Activated T-cell treated with anti-CD3 and anti-CD28 coated beads, Interleukin-2, amount 50 U/mL, for 72 hours (primary cell): ENCODE measurements around the gene ZMYND19. TPM values are rescaled to one million over a fixed set of nuclear protein-coding genes. Genes with fewer than 3 reads are reported as not detected.
A peak's percentile ranks its signal among the peaks of the same experiment; 100 is the strongest.
"Not testable (repeated sequence)": the region's sequence is repeated elsewhere in the genome, so short reads cannot be mapped to it uniquely, and the experiment has no call there.

Experiments used
- ATAC-seq, 2 donors: fragments of 150-1000 bp; cut with Tn5 transposase; replicated peaks in 1 of 2; 2 replicates each; pipeline ENCODE4 v1.10.0; 2021; ENCODE audit warnings: moderate library complexity in 2 of 2, mild to moderate bottlenecking in 1 of 2
- DNase-seq, 2 donors: peaks; one replicate each; pipeline ENCODE4 v3.0.0; 2021 to 2022; ENCODE audit warnings: mixed read lengths in 1 of 2
- H3K27ac Mint-ChIP-seq: one replicate; pipeline ENCODE4 v1.8.0; 2022; ENCODE audit warnings: mild to moderate bottlenecking, moderate library complexity, mixed read lengths
- H3K27me3 Mint-ChIP-seq: one replicate; pipeline ENCODE4 v1.8.0; 2022; ENCODE audit warnings: low read depth, mixed read lengths
- H3K36me3 Mint-ChIP-seq, 2 donors: one replicate each; pipeline ENCODE4 v1.8.0; 2022; ENCODE audit warnings: mixed read lengths in 2 of 2, mild to moderate bottlenecking in 1 of 2; ENCODE audit not compliant: insufficient read depth in 2 of 2
- H3K4me1 Mint-ChIP-seq: one replicate; pipeline ENCODE4 v1.8.0; 2022; ENCODE audit warnings: low read depth, mixed read lengths
- H3K4me3 Mint-ChIP-seq, 2 donors: one replicate each; pipeline ENCODE4 v1.8.0; 2022; ENCODE audit warnings: mild to moderate bottlenecking in 2 of 2, mixed read lengths in 2 of 2, moderate library complexity in 2 of 2
- H3K9me3 Mint-ChIP-seq, 2 donors: one replicate each; pipeline ENCODE4 v1.8.0; 2022; ENCODE audit warnings: mixed read lengths in 2 of 2
- total RNA-seq, 2 donors: library from RNA; stranded (reverse); gene quantifications; one replicate each; pipeline ENCODE4 v1.2.3, GENCODE V29; 2022

Gene ZMYND19
- total RNA-seq, 2 donors from 2014 or later = 27.4 to 34.5 TPM

GRCh38 chr9:137554349-137554748, 36.0 kb downstream of the ZMYND19 start:
- H3K27ac Mint-ChIP-seq = no peak overlapping the region
- ATAC-seq = no peak
- H3K36me3 Mint-ChIP-seq = peaks cover 6% of the 10 kb centered on the region in 2 donors
- H3K4me3 Mint-ChIP-seq = no peak overlapping the region
- no peak for DNase-seq
- no peaks in the 10 kb centered on the region for H3K27me3 Mint-ChIP-seq
- H3K9me3 Mint-ChIP-seq = no peaks in the 10 kb centered on the region
- H3K4me1 Mint-ChIP-seq = peaks cover 21% of the 10 kb centered on the region

GRCh38 chr9:137553654-137554053, 36.7 kb downstream of the ZMYND19 start:
- not testable (repeated sequence) for H3K36me3 Mint-ChIP-seq, H3K4me3 Mint-ChIP-seq, H3K27me3 Mint-ChIP-seq, DNase-seq, H3K27ac Mint-ChIP-seq, ATAC-seq, H3K9me3 Mint-ChIP-seq
- peaks cover 21% of the 10 kb centered on the region for H3K4me1 Mint-ChIP-seq

GRCh38 chr9:137552022-137552768, 38.1 kb downstream of the ZMYND19 start:
- ATAC-seq = peak; percentile 12 to 14
- Mint-ChIP-seq H3K27ac (peak overlapping the region; percentile 44), H3K4me1 (peaks cover 21% of the 10 kb centered on the region), H3K4me3 (peak overlapping the region; percentile 87 to 90), H3K9me3 (no peaks in the 10 kb centered on the region), H3K27me3 (no peaks in the 10 kb centered on the region), H3K36me3 (peaks cover 6% of the 10 kb centered on the region in 2 donors)
- peak in 1 of 2 donors; percentile 36 for DNase-seq

- Mint-ChIP-seq H3K4me3 (peak within 1 kb of the TSS; percentile 87 to 90), H3K27me3 (no peaks in the 10 kb centered on the region), H3K27ac (peak within 1 kb of the TSS; percentile 44), H3K4me1 (peaks cover 21% of the 10 kb centered on the region), H3K9me3 (no peaks in the 10 kb centered on the region), H3K36me3 (peaks cover 6% of the 10 kb centered on the region in 2 donors)
- ATAC-seq = peak; percentile 95 to 98
- DNase-seq = peak; percentile 90 to 93
Observed at GRCh38 chr9:137551264-137552021, 38.9 kb downstream of the ZMYND19 start, which contains the start of gene MRPL41. MRPL41 (plus strand) TSS chr9:137551879; CDS start chr9:137552082, 203 bp downstream.

GRCh38 chr9:137550958-137551263, 39.4 kb downstream of the ZMYND19 start:
- H3K4me3 Mint-ChIP-seq = peak overlapping the region; percentile 61 to 70
- not testable (repeated sequence) for H3K27ac Mint-ChIP-seq, H3K27me3 Mint-ChIP-seq, DNase-seq, H3K36me3 Mint-ChIP-seq, H3K9me3 Mint-ChIP-seq
- peaks cover 21% of the 10 kb centered on the region for H3K4me1 Mint-ChIP-seq
- ATAC-seq = peak; percentile 0 to 2

- peak within 1 kb of the TSS; percentile 63 for H3K27ac Mint-ChIP-seq
- no peaks in the 10 kb centered on the region for H3K9me3 Mint-ChIP-seq
- peak in 1 of 2 donors; percentile 23 for ATAC-seq
- H3K27me3 Mint-ChIP-seq = no peaks in the 10 kb centered on the region
- H3K36me3 Mint-ChIP-seq = peaks cover 2 to 3% of the 10 kb centered on the region in 2 donors
- peaks cover 21% of the 10 kb centered on the region for H3K4me1 Mint-ChIP-seq
- peak within 1 kb of the TSS; percentile 89 to 91 for H3K4me3 Mint-ChIP-seq
- DNase-seq = peak; percentile 52 to 53
Observed at GRCh38 chr9:137550231-137550621, 40.1 kb downstream of the ZMYND19 start, which contains the start of gene PNPLA7. PNPLA7 (minus strand) TSS chr9:137550402; CDS start chr9:137550197, 205 bp downstream.

GRCh38 chr9:137547687-137548543, 42.4 kb downstream of the ZMYND19 start:
- no peak overlapping the region for H3K4me3 Mint-ChIP-seq
- no peak overlapping the region for H3K27ac Mint-ChIP-seq
- peaks cover 2% of the 10 kb centered on the region in 2 donors for H3K36me3 Mint-ChIP-seq
- DNase-seq (no peak), ATAC-seq (no peak)
- peaks cover 16% of the 10 kb centered on the region for H3K4me1 Mint-ChIP-seq
- no peaks in the 10 kb centered on the region for H3K27me3 Mint-ChIP-seq
- H3K9me3 Mint-ChIP-seq = no peaks in the 10 kb centered on the region

GRCh38 chr9:137545123-137545522, 45.2 kb downstream of the ZMYND19 start:
- peaks cover 6% of the 10 kb centered on the region for H3K4me1 Mint-ChIP-seq
- no peaks in the 10 kb centered on the region for H3K9me3 Mint-ChIP-seq
- no peak for DNase-seq
- ATAC-seq = no peak
- H3K27me3 Mint-ChIP-seq = no peaks in the 10 kb centered on the region
- H3K27ac Mint-ChIP-seq = no peak overlapping the region
- no peaks in the 10 kb centered on the region for H3K36me3 Mint-ChIP-seq
- H3K4me3 Mint-ChIP-seq = no peak overlapping the region

GRCh38 chr9:137544176-137544760, 46.0 kb downstream of the ZMYND19 start:
- DNase-seq = no peak
- Mint-ChIP-seq H3K27me3 (no peaks in the 10 kb centered on the region), H3K4me1 (no peaks in the 10 kb centered on the region), H3K9me3 (no peaks in the 10 kb centered on the region), H3K4me3 (no peak overlapping the region), H3K36me3 (no peaks in the 10 kb centered on the region), H3K27ac (no peak overlapping the region)
- ATAC-seq = peak in 1 of 2 donors; percentile 44

- no peaks in the 10 kb centered on the region for H3K4me1 Mint-ChIP-seq
- H3K36me3 Mint-ChIP-seq = no peaks in the 10 kb centered on the region
- no peaks in the 10 kb centered on the region for H3K27me3 Mint-ChIP-seq
- H3K4me3 Mint-ChIP-seq = no peak overlapping the region
- DNase-seq = no peak
- H3K27ac Mint-ChIP-seq = no peak overlapping the region
- no peak for ATAC-seq
- H3K9me3 Mint-ChIP-seq = no peaks in the 10 kb centered on the region
Observed at GRCh38 chr9:137543237-137543963, 46.9 kb downstream of the ZMYND19 start.

GRCh38 chr9:137542486-137542885, 47.8 kb downstream of the ZMYND19 start:
- H3K27ac Mint-ChIP-seq = no peak overlapping the region
- no peak for DNase-seq
- no peak for ATAC-seq
- H3K4me1 Mint-ChIP-seq = peaks cover 3% of the 10 kb centered on the region
- H3K27me3 Mint-ChIP-seq = no peaks in the 10 kb centered on the region
- H3K9me3 Mint-ChIP-seq = no peaks in the 10 kb centered on the region
- no peak overlapping the region for H3K4me3 Mint-ChIP-seq
- H3K36me3 Mint-ChIP-seq = no peaks in the 10 kb centered on the region

- no peak for ATAC-seq
- no peak overlapping the region for H3K27ac Mint-ChIP-seq
- H3K27me3 Mint-ChIP-seq = no peaks in the 10 kb centered on the region
- DNase-seq = no peak
- no peak overlapping the region for H3K4me3 Mint-ChIP-seq
- H3K4me1 Mint-ChIP-seq = peaks cover 23% of the 10 kb centered on the region
- peaks cover 0 to 3% of the 10 kb centered on the region in 2 donors for H3K9me3 Mint-ChIP-seq
- peaks cover 2 to 8% of the 10 kb centered on the region in 2 donors for H3K36me3 Mint-ChIP-seq
Observed at GRCh38 chr9:137540536-137540935, 49.8 kb downstream of the ZMYND19 start.
